GM13977 (cell line): Measurements from ENCODE around the gene CDC25B.

Experiments
- DNase-seq: peaks from one replicate; pipeline ENCODE4 v3.0.0; 2012; ENCODE audit warnings: low spot score
- in situ Hi-C: fragments of 300-500 bp; cut with MboI; formaldehyde crosslinking; loops from one replicate; pipeline ENCODE4 v1.12.0; 2022; ENCODE audit warnings: low sequenced_read_pairs, low pct_unique_long_range_greater_than_20kb, mixed read lengths, inconsistent platforms; ENCODE audit not compliant: unreplicated experiment
- TF ChIP-seq, protein P1 (sequence below): IDR thresholded peaks from 2 replicates; pipeline ENCODE4 v1.5.1; 2012; ENCODE audit warnings: mild to moderate bottlenecking, control low read depth; ENCODE audit not compliant: insufficient read depth; ENCODE audit errors: extremely low read depth, missing control alignments

Gene CDC25B

DNA sequence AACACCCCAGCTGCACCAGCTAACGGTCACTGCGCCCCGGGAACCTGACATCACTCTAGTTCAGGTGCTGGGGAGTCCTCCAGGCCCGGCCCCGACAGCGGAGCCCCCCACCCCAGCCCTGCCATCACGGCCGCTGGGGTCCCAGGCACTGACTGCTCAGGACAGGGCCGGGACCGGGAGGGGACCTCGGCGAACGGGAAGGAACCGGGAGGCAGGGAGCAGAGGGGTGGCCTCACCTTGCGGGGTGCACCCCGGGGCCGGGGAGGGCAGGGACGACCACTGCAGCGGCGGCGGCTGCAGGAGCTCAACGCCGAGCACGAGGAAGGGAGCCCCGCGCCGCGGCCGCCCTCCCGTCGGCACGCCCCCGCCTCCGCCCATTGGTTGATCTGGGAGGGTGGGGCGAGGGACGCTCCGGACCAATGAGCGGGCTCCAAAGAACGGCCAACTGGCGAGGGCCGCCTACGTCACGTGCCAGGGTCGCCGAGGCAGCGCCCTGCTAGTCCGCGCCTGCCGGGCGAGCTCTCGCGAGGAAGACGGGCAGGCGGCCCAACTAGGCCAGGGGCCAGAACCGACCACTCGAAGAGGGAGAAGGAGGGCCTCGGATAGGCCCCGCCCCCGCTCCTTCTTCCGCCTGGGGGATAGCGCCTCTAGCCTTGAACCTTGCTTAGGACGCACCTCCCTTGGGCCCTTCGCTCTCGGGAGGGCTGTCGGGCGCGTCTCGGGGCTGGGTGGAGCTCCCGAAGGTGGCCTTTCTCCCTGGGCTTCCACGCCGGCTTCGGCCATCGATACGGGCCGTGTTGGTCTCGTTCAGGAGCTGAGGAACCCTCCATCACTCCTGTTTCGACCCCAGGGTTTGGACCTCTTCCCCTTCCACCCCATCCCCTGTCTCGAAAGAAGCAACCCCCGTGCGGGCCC is 28.4 kb upstream of the CDC25B start, which contains the start of gene ADISSP:
Gene ADISSP, minus strand, starts transcription at position 327 of the 915 bp plus-strand sequence. CDS start 7,653 bp downstream, outside the sequence.
- TF ChIP-seq, protein P1, sequence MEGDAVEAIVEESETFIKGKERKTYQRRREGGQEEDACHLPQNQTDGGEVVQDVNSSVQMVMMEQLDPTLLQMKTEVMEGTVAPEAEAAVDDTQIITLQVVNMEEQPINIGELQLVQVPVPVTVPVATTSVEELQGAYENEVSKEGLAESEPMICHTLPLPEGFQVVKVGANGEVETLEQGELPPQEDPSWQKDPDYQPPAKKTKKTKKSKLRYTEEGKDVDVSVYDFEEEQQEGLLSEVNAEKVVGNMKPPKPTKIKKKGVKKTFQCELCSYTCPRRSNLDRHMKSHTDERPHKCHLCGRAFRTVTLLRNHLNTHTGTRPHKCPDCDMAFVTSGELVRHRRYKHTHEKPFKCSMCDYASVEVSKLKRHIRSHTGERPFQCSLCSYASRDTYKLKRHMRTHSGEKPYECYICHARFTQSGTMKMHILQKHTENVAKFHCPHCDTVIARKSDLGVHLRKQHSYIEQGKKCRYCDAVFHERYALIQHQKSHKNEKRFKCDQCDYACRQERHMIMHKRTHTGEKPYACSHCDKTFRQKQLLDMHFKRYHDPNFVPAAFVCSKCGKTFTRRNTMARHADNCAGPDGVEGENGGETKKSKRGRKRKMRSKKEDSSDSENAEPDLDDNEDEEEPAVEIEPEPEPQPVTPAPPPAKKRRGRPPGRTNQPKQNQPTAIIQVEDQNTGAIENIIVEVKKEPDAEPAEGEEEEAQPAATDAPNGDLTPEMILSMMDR, result peak; percentile 22
- in situ Hi-C loops, result no loop called here
- DNase-seq, result peak; percentile 99

DNA sequence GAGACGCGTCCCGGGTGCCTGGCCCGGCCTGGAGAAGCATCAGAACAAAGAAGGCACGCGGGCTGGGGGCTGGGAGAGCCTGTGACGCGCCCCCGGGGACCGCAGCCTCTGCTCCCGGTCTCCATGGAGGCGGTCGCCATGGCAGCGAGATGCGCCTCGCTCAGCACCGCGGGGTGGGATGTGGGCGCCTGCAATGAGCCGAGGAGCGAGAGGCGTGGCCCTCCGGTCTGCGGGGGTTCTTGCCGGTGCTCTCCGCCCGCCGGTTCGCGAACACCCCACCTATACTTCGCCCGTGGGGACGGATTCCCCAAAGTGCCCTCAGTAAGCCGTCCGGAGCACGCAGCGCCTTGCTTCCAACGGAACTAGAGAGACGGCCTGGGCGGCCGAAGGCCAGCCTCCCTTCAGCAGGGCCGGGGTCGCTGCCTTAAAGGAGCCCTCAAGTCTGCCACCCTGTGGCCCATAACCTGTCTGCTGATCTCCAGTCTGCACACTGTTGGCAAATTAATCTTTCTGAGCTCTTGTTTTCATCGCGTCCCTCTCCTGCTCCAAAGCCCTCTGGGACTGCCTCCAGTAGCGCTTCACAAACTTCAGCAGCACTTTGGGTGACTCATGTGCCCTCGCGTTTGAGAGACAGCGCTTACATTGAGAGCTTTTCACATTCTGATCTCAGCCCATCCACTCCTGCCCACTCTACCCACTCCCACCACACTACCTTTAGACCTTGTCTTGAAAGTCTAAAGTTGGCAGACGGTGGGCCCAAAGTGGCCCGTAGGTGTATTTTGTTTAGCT is 27.6 kb upstream of the CDC25B start:
- DNase-seq, result peak; percentile 84
- TF ChIP-seq, protein P1, result peak; percentile 63
- in situ Hi-C loops, result no loop called here

DNA sequence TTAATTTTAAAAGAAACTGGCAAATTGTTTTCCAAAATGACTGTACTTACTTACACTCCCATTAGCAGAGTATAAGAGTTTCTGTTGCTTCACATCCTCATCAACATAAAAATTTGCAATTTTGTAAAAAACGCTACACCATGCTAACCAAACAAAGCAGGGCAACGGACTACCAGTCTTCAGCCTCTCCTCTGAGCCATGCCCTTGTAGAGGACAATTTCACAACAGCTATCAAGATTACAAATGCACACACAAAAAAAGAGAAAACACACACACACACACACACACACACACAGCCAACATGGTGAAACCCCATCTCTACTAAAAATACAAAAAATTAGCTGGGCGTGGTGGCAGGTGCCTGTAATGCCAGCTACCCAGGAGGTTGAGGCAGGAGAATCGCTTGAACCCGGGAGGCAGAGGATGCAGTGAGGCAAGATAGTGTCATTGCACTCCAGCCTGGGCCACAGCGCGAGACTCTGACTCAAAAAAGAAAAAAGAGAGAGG is 24.5 kb upstream of the CDC25B start:
- no peak for DNase-seq
- TF ChIP-seq, protein P1, result no peak
- in situ Hi-C loops, result no loop called here

DNA sequence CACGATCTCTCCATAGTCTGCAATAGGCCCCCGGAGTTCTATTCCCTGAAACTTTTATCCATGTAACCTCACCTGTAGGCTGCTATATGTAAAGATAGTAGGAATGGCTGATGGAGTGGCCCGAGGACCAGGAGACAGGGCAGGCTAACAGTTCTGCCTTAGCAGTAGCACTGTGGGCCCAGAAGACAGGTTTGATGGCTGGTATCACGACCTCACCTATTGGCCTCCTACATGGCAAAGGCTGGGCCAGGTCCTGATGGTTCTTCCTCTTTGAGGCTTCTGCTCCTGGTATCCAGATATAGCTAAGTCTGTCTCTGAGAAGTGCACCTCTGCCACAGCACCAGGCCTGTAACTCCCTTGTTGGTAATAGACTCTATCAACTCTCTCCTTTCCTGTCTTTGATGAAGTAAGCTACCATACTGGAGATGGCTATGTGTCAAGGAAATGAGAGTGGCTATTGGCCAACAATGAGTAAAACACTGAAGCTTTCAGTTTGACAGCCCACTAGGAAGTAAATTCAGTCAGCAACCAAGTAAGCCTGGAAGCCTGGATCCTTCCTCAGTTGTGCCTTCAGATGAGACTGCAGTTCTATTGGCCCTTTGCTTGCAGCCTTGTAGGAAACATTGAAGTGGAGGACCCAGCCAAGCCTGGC is 20.5 kb upstream of the CDC25B start:
- TF ChIP-seq, protein P1, result no peak

DNA sequence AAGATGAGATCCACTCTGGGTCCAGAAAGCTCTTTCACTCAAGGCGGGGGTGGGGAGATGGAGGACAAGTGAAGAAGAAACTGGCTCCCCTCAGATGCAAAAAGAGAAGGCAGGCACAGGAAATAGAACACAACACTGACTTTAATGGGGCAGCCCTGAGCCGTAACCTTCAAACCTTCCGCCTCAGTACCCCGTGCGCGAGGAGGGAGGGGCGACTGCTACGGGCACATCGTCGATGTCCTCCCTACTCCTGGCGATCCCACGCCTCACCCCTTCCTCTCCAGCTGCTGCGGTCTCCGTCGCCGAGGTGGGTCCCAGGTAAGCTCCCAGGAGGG is 18.8 kb upstream of the CDC25B start:
- TF ChIP-seq, protein P1, result no peak
- in situ Hi-C loops, result no loop called here
- DNase-seq, result peak; percentile 53

More for the DNA sequence above, 20.5 kb upstream of the CDC25B start:
- in situ Hi-C loops, result no loop called here
- no peak for DNase-seq

DNA sequence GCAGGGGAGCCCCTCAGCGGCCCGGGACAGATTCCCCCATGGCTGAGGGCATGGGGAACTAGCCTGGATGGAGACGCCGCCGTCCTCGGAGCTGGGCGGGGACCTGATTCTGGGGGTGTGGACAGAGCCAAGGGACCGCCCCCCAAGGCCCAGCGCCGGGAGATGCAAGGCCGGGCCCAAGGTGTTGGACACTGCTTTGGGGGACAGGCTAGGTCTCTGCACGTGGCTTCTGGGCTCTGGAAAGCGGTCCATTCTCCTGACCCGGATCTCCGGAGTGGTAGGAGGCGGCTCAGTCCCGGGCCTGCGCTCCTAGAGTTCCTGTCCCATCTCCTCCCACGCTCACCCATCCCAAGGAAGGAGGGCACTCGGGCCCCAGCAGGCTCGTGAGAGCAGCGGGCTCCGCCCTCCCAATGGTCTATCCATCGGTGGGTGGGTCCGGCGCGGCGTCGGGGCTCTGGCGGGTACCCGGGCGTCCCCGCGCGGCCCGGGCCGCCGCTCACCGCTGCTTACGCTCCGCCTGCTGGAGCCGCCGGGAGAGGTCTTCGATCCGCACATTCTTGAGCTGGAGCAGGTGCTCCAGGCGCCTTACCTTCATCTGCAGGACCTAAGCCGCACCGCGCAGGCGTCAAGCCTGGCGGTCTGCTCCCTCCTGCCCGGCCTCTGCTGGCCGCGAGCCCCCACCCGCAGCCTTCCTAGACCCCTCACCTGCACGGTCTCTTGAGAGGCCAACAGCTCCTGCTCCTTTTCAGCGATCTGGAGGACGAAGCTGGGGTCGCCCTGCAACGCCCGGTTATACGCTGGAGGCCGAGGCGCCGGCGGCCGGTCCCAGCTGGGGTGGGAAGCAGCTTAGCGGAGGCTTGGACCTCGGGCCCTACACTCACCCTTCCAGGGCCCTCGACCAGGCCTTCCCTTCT is 18.1 kb upstream of the CDC25B start:
- TF ChIP-seq, protein P1, result no peak
- peak; percentile 74 for DNase-seq
- in situ Hi-C loops, result no loop called here
